SU-DHL-6 (cell line): ENCODE measurements around the gene CTDSPL.

Experiments
- EZH2phosphoT487 ChIP-seq: fragments of 200-600 bp; sonication (generic), shearing (Covaris generic); conservative IDR thresholded peaks from 2 replicates; pipeline ENCODE4 v1.6.1; 2018; ENCODE audit warnings: mild to moderate bottlenecking, antibody characterized with exemption, low read length, moderate library complexity, mixed read lengths
- TF ChIP-seq, protein P1 (sequence below): fragments of 200-600 bp; sonication (generic); IDR thresholded peaks from one replicate; pipeline ENCODE4 v1.5.1; 2017; ENCODE audit warnings: antibody characterized with exemption, mild to moderate bottlenecking, low read length, moderate library complexity; ENCODE audit not compliant: insufficient read depth, poor library complexity, severe bottlenecking

DNA sequence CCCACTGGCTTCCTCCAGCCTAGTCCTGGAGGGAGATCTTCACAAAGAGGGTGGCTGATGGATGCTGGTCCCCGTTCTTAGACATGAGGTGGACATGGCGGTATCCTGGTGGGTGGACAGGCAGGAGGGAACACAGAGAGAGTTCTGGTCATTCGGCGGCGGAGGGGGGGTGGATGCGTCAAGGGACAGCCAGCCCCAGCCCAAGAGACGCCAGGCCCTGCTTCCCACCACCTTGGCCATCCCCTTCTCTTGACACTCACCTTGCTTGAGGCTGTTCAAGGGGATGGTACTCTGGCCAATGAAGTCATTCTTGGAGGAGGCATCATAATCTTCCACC, 146.0 kb downstream of the CTDSPL start:
- TF ChIP-seq, protein P1, sequence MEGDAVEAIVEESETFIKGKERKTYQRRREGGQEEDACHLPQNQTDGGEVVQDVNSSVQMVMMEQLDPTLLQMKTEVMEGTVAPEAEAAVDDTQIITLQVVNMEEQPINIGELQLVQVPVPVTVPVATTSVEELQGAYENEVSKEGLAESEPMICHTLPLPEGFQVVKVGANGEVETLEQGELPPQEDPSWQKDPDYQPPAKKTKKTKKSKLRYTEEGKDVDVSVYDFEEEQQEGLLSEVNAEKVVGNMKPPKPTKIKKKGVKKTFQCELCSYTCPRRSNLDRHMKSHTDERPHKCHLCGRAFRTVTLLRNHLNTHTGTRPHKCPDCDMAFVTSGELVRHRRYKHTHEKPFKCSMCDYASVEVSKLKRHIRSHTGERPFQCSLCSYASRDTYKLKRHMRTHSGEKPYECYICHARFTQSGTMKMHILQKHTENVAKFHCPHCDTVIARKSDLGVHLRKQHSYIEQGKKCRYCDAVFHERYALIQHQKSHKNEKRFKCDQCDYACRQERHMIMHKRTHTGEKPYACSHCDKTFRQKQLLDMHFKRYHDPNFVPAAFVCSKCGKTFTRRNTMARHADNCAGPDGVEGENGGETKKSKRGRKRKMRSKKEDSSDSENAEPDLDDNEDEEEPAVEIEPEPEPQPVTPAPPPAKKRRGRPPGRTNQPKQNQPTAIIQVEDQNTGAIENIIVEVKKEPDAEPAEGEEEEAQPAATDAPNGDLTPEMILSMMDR = no peak
- no peak for TF ChIP-seq EZH2phosphoT487
